H1 (cell line): ENCODE results near the gene EPHA6. TPM values are rescaled to one million over a fixed set of nuclear protein-coding genes. Genes with fewer than 3 reads are reported as not detected.

Experiments
- CTCF ChIA-PET: fragments of 300-600 bp; sonication (Branson Sonifier 250); formaldehyde crosslinking; loops from one replicate; lab custom pipeline; 2021; ENCODE audit not compliant: partially characterized antibody; lab: Charles Lee
- POLR2A ChIA-PET: fragments of 300-600 bp; sonication (Branson Sonifier 250); formaldehyde crosslinking; loops from one replicate; lab custom pipeline; 2021; ENCODE audit warnings: inconsistent platforms; ENCODE audit not compliant: partially characterized antibody; lab: Charles Lee
- DNase-seq, 2 experiments: peaks; one replicate each; pipeline versions ENCODE4 v3.0.0 to v3.0.0-alpha.2; 2010 to 2022; ENCODE audit warnings: low spot score in 2 of 2, low read depth in 1 of 2, mixed read lengths in 1 of 2
- FAIRE-seq: peaks from 2 replicates; lab custom pipeline; 2011; peaks lifted over from hg19 to GRCh38; lab: Jason Lieb, UNC
- H2AFZ ChIP-seq: 2 replicates; pipeline ENCODE4 v1.8.1; 2012; ENCODE audit warnings: low read length, inconsistent platforms
- H2AK5ac ChIP-seq: 2 replicates; pipeline ENCODE4 v1.6.1; 2013; ENCODE audit warnings: low read depth, low read length
- H2BK120ac ChIP-seq: replicated peaks from 2 replicates; pipeline ENCODE3; 2013; ENCODE audit warnings: low read depth, low read length, inconsistent platforms
- H2BK12ac ChIP-seq: 2 replicates; pipeline ENCODE4 v1.6.1; 2013; ENCODE audit warnings: low read depth, low read length
- H2BK15ac ChIP-seq: 2 replicates; pipeline ENCODE4 v1.6.1; 2013; ENCODE audit warnings: low read length
- H2BK20ac ChIP-seq: 2 replicates; pipeline ENCODE4 v1.6.1; 2013; ENCODE audit warnings: low read length
- H2BK5ac ChIP-seq: 2 replicates; pipeline ENCODE4 v1.6.1; 2013; ENCODE audit warnings: low read depth, low read length
- H3K14ac ChIP-seq: 2 replicates; pipeline ENCODE4 v1.6.1; 2013; ENCODE audit warnings: inconsistent platforms; ENCODE audit not compliant: insufficient read length
- H3K18ac ChIP-seq: 2 replicates; pipeline ENCODE4 v1.6.1; 2013; ENCODE audit warnings: low read length; ENCODE audit errors: extremely low read depth
- H3K23ac ChIP-seq: 2 replicates; pipeline ENCODE4 v1.6.1; 2013; ENCODE audit warnings: inconsistent platforms; ENCODE audit not compliant: insufficient read length
- H3K23me2 ChIP-seq: 2 replicates; pipeline ENCODE4 v1.6.1; 2013; ENCODE audit warnings: low read depth, low read length
- H3K27ac ChIP-seq: 2 replicates; pipeline ENCODE4 v1.6.1; 2011; ENCODE audit warnings: low read depth, low read length, inconsistent platforms
- H3K27me3 ChIP-seq, 4 experiments: replicated peaks in 1 of 4; 1 replicate in 1 of 4; 2 replicates in 3 of 4; pipeline versions ENCODE4 v1.6.1 to v1.8.1; 2011 to 2013; ENCODE audit warnings: low read length in 3 of 4, mild to moderate bottlenecking in 3 of 4, inconsistent platforms in 2 of 4, mixed read lengths in 2 of 4, moderate library complexity in 1 of 4; ENCODE audit not compliant: control insufficient read depth in 3 of 4, insufficient read depth in 3 of 4; ENCODE audit errors: extremely low read depth in 1 of 4
- H3K36me3 ChIP-seq, 4 experiments: 2 replicates each; pipeline versions ENCODE4 v1.6.1 to v1.8.1; 2011 to 2013; ENCODE audit warnings: mild to moderate bottlenecking in 4 of 4, low read length in 3 of 4, moderate library complexity in 2 of 4, control low read depth in 1 of 4, inconsistent platforms in 1 of 4; ENCODE audit not compliant: insufficient read depth in 4 of 4, control insufficient read depth in 2 of 4
- H3K4ac ChIP-seq: replicated peaks from 2 replicates; pipeline ENCODE3; 2013; ENCODE audit warnings: low read length, low read depth, mixed read lengths, inconsistent platforms; ENCODE audit not compliant: insufficient read length
- H3K4me1 ChIP-seq, 4 experiments: replicated peaks in 1 of 4; 1 replicate in 1 of 4; 2 replicates in 3 of 4; pipeline versions ENCODE4 v1.6.1 to v1.8.1; 2011 to 2013; ENCODE audit warnings: low read length in 3 of 4, inconsistent platforms in 2 of 4, mixed read lengths in 1 of 4; ENCODE audit not compliant: insufficient read depth in 4 of 4, control insufficient read depth in 3 of 4
- H3K4me2 ChIP-seq, 2 experiments: 2 replicates each; pipeline versions ENCODE4 v1.6.1 to v1.8.1; 2011 to 2013; ENCODE audit warnings: low read depth in 2 of 2, low read length in 2 of 2, control low read depth in 1 of 2, inconsistent platforms in 1 of 2, mild to moderate bottlenecking in 1 of 2; ENCODE audit not compliant: insufficient read depth in 1 of 2
- H3K4me3 ChIP-seq, 4 experiments: fragments of 200-600, 300-600 bp in 1 of 4; sonication (generic), shearing (Covaris generic), sonication (Bioruptor Twin) in 1 of 4; 2 replicates each; pipeline versions ENCODE4 v1.5.1 to v1.8.1; 2011 to 2016; ENCODE audit warnings: low read length in 4 of 4, low read depth in 3 of 4, control low read depth in 2 of 4, inconsistent platforms in 2 of 4, mild to moderate bottlenecking in 2 of 4, mixed read lengths in 1 of 4, moderate library complexity in 1 of 4; ENCODE audit not compliant: insufficient read depth in 2 of 4; ENCODE audit errors: extremely low read depth in 1 of 4
- H3K56ac ChIP-seq: replicated peaks from 2 replicates; pipeline ENCODE3; 2013; ENCODE audit warnings: low read depth, mild to moderate bottlenecking, mixed read lengths, low read length, inconsistent platforms; ENCODE audit not compliant: insufficient read length
- H3K79me1 ChIP-seq: 2 replicates; pipeline ENCODE4 v1.6.1; 2013; ENCODE audit warnings: low read depth, low read length, control low read depth
- H3K79me2 ChIP-seq, 2 experiments: 2 replicates each; pipeline versions ENCODE4 v1.6.1 to v1.8.1; 2012 to 2013; ENCODE audit warnings: low read length in 2 of 2, mild to moderate bottlenecking in 2 of 2, inconsistent platforms in 1 of 2; ENCODE audit not compliant: insufficient read depth in 2 of 2, control insufficient read depth in 1 of 2
- H3K9ac ChIP-seq, 4 experiments: replicated peaks in 1 of 4; 1 replicate in 1 of 4; 2 replicates in 3 of 4; pipeline versions ENCODE4 v1.6.1 to v1.8.1; 2011 to 2013; ENCODE audit warnings: low read depth in 3 of 4, low read length in 3 of 4, control low read depth in 2 of 4, mild to moderate bottlenecking in 2 of 4, moderate library complexity in 2 of 4, inconsistent platforms in 1 of 4; ENCODE audit errors: extremely low read depth in 1 of 4
- H3K9me3 ChIP-seq, 2 experiments: 2 replicates each; pipeline versions ENCODE4 v1.6.1 to v1.8.1; 2012 to 2013; ENCODE audit warnings: mild to moderate bottlenecking in 2 of 2, moderate library complexity in 2 of 2, control low read depth in 1 of 2, inconsistent platforms in 1 of 2, low read depth in 1 of 2, low read length in 1 of 2, mixed read lengths in 1 of 2; ENCODE audit not compliant: insufficient read depth in 2 of 2
- H4K20me1 ChIP-seq, 2 experiments: replicated peaks in 1 of 2; 2 replicates each; pipeline versions ENCODE3 to v1.8.1; 2011 to 2013; ENCODE audit warnings: inconsistent platforms in 2 of 2, low read length in 2 of 2, mild to moderate bottlenecking in 1 of 2; ENCODE audit not compliant: insufficient read depth in 2 of 2, control insufficient read depth in 1 of 2
- H4K5ac ChIP-seq: 2 replicates; pipeline ENCODE4 v1.6.1; 2013; ENCODE audit warnings: low read length, low read depth, mixed read lengths, inconsistent platforms; ENCODE audit not compliant: insufficient read length
- H4K8ac ChIP-seq: 2 replicates; pipeline ENCODE4 v1.8.0; 2013; ENCODE audit warnings: mild to moderate bottlenecking, moderate library complexity, low read length, inconsistent platforms; ENCODE audit not compliant: insufficient read depth; ENCODE audit errors: extremely low read depth
- H4K91ac ChIP-seq: replicated peaks from 2 replicates; pipeline ENCODE3; 2013; ENCODE audit warnings: low read length, mixed read lengths, inconsistent platforms; ENCODE audit not compliant: insufficient read length
- ATF2 ChIP-seq: IDR thresholded peaks from 2 replicates; pipeline ENCODE4 v1.6.1; 2012; ENCODE audit warnings: low read length, inconsistent platforms
- CBX8 ChIP-seq: fragments of 300-800, 300-1000 bp; sonication (generic); IDR thresholded peaks from 2 replicates; pipeline ENCODE4 v1.7.1; 2016; ENCODE audit warnings: low read depth, low read length, borderline replicate concordance
- CHD1 ChIP-seq: IDR thresholded peaks from 2 replicates; pipeline ENCODE4 v1.6.1; 2012; ENCODE audit warnings: low read depth, low read length, improper control_type of control experiment
- KDM1A ChIP-seq: fragments of 200-600, 300-600 bp; sonication (generic); IDR thresholded peaks from 2 replicates; pipeline ENCODE4 v1.7.1; 2016; ENCODE audit warnings: mild to moderate bottlenecking, low read length, borderline replicate concordance
- SUZ12 ChIP-seq: fragments of 200-600 bp; sonication (generic); IDR thresholded peaks from 2 replicates; pipeline ENCODE4 v1.6.1; 2012; ENCODE audit warnings: mild to moderate bottlenecking, inconsistent platforms, low read length, moderate library complexity, mixed read lengths
- WGBS, 2 experiments: shearing (Covaris generic) in 1 of 2; methylation state at CpG; one replicate each; pipeline versions ENCODE4 v1.1.6 to v1.1.7; 2013 to 2015; ENCODE audit warnings: low lambda C conversion rate in 2 of 2, mixed read lengths in 2 of 2, inconsistent platforms in 1 of 2, low coverage in 1 of 2, missing lambda C conversion rate in 1 of 2; ENCODE audit not compliant: insufficient replicate concordance in 2 of 2, insufficient coverage in 1 of 2, insufficient read length in 1 of 2; ENCODE audit errors: extremely low coverage in 1 of 2, missing lambda C conversion rate in 1 of 2; 5-methylcytosine and 5-hydroxymethylcytosine counted together
- polyA plus RNA-seq, 7 experiments: library from polyadenylated mRNA; depleted of rRNA in 3 of 7; stranded (reverse) in 5 of 7; unstranded in 2 of 7; fragments of >200 nt in 5 of 7; fragments of 200-250 nt in 2 of 7; gene quantifications; 1 replicate in 5 of 7; 2 replicates in 1 of 7; 4 replicates in 1 of 7; pipeline versions ENCODE4 v1.2.1 to v1.2.3, GENCODE V29; 2011 to 2013; ENCODE audit warnings: missing spikeins in 2 of 7, mixed read lengths in 2 of 7
- total RNA-seq: library from RNA; stranded (reverse); fragmentation: NEBNext Ultra II Directional; extraction: Animal tissue kit (Norgen Biotek cat#: 25700); gene quantifications from 2 replicates; pipeline ENCODE4 v1.2.1, GENCODE V29; 2021

EPHA6 gene
- total and polyA plus RNA-seq, 2 of the 8 experiments (the other 6 are each of a cell fraction or from before 2014, with no cell fraction given) = 0.83 to 3.2 TPM

- POLR2A ChIA-PET = no interaction called here
- H3K23me2 ChIP-seq = no peaks in the 10 kb centered on the region
- TF ChIP-seq CHD1 (no peak), ATF2 (no peak), KDM1A (no peak), SUZ12 (no peak), CBX8 (no peak)
- TF ChIP-seq, all 59 proteins: peak for 0
- FAIRE-seq (no peak), DNase-seq (no peak)
- Histone ChIP-seq H3K23ac (no peak overlapping the region), H4K8ac (no peak overlapping the region), H3K9ac (no peak overlapping the region), H4K5ac (no peak overlapping the region), H3K36me3 (no peaks in the 10 kb centered on the region), H3K27ac (no peak overlapping the region), H3K56ac (no peak overlapping the region), H3K9me3 (no peaks in the 10 kb centered on the region), H3K14ac (no peak overlapping the region), H3K4me1 (no peaks in the 10 kb centered on the region), H2BK5ac (no peak overlapping the region), H3K4me2 (no peak overlapping the region), H4K20me1 (no peaks in the 10 kb centered on the region), H3K4me3 (no peak overlapping the region), H2BK15ac (no peak overlapping the region), H2BK120ac (no peak overlapping the region), H2AFZ (0 out of 2 replicates have a peak overlapping the region, but pooled peaks have one; percentile 29), H4K91ac (no peak overlapping the region), H3K79me1 (no peaks in the 10 kb centered on the region), H2BK12ac (no peak overlapping the region), H2BK20ac (no peak overlapping the region), H3K79me2 (no peaks in the 10 kb centered on the region), H3K4ac (no peak overlapping the region), H3K18ac (no peak overlapping the region), H2AK5ac (no peak overlapping the region), H3K27me3 (no peaks in the 10 kb centered on the region)
- CTCF ChIA-PET = no interaction called here
- 97% methylated on average over 2 of the region's 2 CpGs; no CpG with 5 or more reads in 1 of the 2 experiments for WGBS, 2 experiments
Measured at GRCh38 chr3:97576221-97576620, 761.8 kb downstream of the EPHA6 start.
